DND-41 (cell line): ENCODE data around the gene TMEM150A.
A peak's percentile ranks its signal among the peaks of the same experiment; 100 is the strongest.

Experiments
- ATAC-seq: fragments of 200-7000 bp; cut with Tn5 transposase; 3 replicates; pipeline ENCODE4 v1.9.1; 2021; ENCODE audit warnings: low read depth; ENCODE audit not compliant: insufficient read depth
- DNase-seq: peaks from one replicate; pipeline ENCODE4 v3.0.0-alpha.2; 2020
- H2AFZ ChIP-seq: 2 replicates; pipeline ENCODE4 v1.6.0; 2012; ENCODE audit warnings: low read depth, low read length
- H3K27ac ChIP-seq: 2 replicates; pipeline ENCODE4 v1.5.1; 2012; ENCODE audit warnings: low read length, inconsistent platforms
- H3K27me3 ChIP-seq: fragments of 200-600 bp; sonication (generic); 2 replicates; pipeline ENCODE4 v1.6.0; 2012; ENCODE audit warnings: low read length, mild to moderate bottlenecking, inconsistent platforms; ENCODE audit not compliant: insufficient read depth, poor library complexity
- H3K36me3 ChIP-seq: 2 replicates; pipeline ENCODE4 v1.5.1; 2012; ENCODE audit warnings: low read length, inconsistent platforms; ENCODE audit not compliant: insufficient read depth
- H3K4me1 ChIP-seq: 2 replicates; pipeline ENCODE4 v1.5.1; 2012; ENCODE audit warnings: mild to moderate bottlenecking, low read length; ENCODE audit not compliant: insufficient read depth
- H3K4me2 ChIP-seq: 2 replicates; pipeline ENCODE4 v1.6.0; 2012; ENCODE audit warnings: mild to moderate bottlenecking, moderate library complexity, low read length, inconsistent platforms; ENCODE audit not compliant: insufficient read depth
- H3K4me3 ChIP-seq, 2 experiments: fragments of 200-600 bp in 1 of 2; shearing (Covaris generic) in 1 of 2; 2 replicates each; pipeline ENCODE4 v1.5.1; 2012 to 2016; ENCODE audit warnings: inconsistent platforms in 2 of 2, low read length in 2 of 2, mild to moderate bottlenecking in 2 of 2, low read depth in 1 of 2, moderate library complexity in 1 of 2
- H3K79me2 ChIP-seq: 2 replicates; pipeline ENCODE4 v1.6.0; 2012; ENCODE audit warnings: low read length, inconsistent platforms; ENCODE audit not compliant: insufficient read depth
- H3K9ac ChIP-seq: 2 replicates; pipeline ENCODE4 v1.6.0; 2012; ENCODE audit warnings: low read depth, mild to moderate bottlenecking, inconsistent platforms, low read length, moderate library complexity
- H3K9me3 ChIP-seq: 2 replicates; pipeline ENCODE4 v1.5.1; 2012; ENCODE audit warnings: low read length, moderate library complexity, mild to moderate bottlenecking, inconsistent platforms; ENCODE audit not compliant: insufficient read depth, severe bottlenecking
- H4K20me1 ChIP-seq: 2 replicates; pipeline ENCODE4 v1.6.0; 2012; ENCODE audit warnings: low read length; ENCODE audit not compliant: insufficient read depth
- EZH2 ChIP-seq: IDR thresholded peaks from 3 replicates; pipeline ENCODE4 v1.6.1; 2012; ENCODE audit warnings: borderline replicate concordance, low read depth, mild to moderate bottlenecking, moderate library complexity, low read length, inconsistent platforms; ENCODE audit not compliant: severe bottlenecking
- TF ChIP-seq, protein P1 (sequence below): IDR thresholded peaks from 2 replicates; pipeline ENCODE4 v1.5.1; 2012; ENCODE audit warnings: borderline replicate concordance, low read length, moderate library complexity, mild to moderate bottlenecking; ENCODE audit not compliant: poor library complexity, severe bottlenecking; ENCODE audit errors: extremely low read depth

Gene TMEM150A

DNA sequence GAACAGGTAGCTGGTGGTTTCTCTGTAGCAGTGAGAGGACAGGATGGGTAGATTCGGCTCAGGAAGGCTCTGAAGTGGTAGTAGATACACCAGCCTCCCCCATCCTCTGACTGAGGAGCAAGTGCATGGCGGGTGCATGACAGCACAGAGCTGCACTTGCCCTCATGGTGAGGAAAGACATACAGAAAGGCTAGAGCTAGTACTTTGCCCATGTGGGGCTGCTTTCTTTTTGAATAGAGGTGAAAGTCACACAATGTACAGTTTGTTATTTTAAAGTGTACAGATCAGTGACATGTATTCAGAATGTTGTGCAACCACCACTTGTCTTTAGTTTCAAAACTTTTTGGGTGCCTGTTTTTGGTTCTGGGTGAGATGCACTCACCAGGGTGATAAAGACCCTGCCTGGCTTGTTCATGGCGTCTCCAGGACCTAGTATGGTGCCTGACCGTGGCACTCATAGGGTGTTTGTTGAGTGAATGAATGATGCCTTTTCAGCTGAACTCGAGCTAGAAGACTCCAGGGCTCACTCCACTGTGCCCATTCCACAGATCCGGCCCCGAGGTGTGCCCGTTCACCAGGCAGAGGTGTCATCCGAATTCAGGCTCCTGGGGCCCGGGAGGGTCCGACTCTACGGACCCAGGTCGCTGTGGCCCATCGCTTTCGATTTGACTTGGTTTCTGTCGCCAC lies 18.7 kb downstream of the TMEM150A start:
- peak overlapping the region; percentile 75 for H3K9ac ChIP-seq
- peak overlapping the region; percentile 89 for H2AFZ ChIP-seq
- DNase-seq: no peak
- H3K4me3 ChIP-seq: peak overlapping the region; percentile 28 to 80; a peak in 3 of 4 replicates
- H3K27me3 ChIP-seq: peaks cover 11% of the 10 kb centered on the region
- H3K4me2 ChIP-seq: peak overlapping the region; percentile 86
- peaks cover 10% of the 10 kb centered on the region; the same call in 1 of the 2 replicates for H3K79me2 ChIP-seq
- no peaks in the 10 kb centered on the region for H4K20me1 ChIP-seq
- no peaks in the 10 kb centered on the region for H3K36me3 ChIP-seq
- H3K9me3 ChIP-seq: no peaks in the 10 kb centered on the region
- no peak for TF ChIP-seq EZH2
- TF ChIP-seq, protein P1, sequence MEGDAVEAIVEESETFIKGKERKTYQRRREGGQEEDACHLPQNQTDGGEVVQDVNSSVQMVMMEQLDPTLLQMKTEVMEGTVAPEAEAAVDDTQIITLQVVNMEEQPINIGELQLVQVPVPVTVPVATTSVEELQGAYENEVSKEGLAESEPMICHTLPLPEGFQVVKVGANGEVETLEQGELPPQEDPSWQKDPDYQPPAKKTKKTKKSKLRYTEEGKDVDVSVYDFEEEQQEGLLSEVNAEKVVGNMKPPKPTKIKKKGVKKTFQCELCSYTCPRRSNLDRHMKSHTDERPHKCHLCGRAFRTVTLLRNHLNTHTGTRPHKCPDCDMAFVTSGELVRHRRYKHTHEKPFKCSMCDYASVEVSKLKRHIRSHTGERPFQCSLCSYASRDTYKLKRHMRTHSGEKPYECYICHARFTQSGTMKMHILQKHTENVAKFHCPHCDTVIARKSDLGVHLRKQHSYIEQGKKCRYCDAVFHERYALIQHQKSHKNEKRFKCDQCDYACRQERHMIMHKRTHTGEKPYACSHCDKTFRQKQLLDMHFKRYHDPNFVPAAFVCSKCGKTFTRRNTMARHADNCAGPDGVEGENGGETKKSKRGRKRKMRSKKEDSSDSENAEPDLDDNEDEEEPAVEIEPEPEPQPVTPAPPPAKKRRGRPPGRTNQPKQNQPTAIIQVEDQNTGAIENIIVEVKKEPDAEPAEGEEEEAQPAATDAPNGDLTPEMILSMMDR: no peak
- peak overlapping the region; percentile 62 for H3K27ac ChIP-seq
- H3K4me1 ChIP-seq: peaks cover 29% of the 10 kb centered on the region
- ATAC-seq: peak; percentile 15; the same call in 2 of the 3 replicates

DNA sequence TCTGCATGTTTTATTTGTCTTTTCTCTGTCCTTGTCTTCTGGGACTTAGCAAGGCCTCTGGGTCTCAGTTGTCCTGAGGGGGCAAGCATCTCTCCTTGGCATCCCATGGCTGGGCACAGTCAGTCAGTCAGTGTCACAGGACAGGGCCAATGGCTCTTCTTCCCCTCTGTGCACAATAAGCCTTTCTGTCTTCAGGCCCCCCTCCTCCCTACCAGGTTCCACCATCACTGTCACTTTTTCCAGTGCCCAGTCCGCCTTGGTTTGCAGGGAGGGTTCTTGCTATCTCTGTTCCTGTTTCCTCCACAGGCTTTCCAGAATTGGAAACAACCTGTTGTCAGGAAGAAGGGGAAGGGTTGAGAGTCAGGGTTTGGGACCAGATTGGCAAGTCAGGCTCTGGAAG lies 20.0 kb downstream of the TMEM150A start:
- peaks cover 24% of the 10 kb centered on the region for H3K4me1 ChIP-seq
- no peak overlapping the region for H3K4me3 ChIP-seq
- ATAC-seq (no peak), DNase-seq (no peak)
- 0 out of 2 replicates have a peak overlapping the region, but pooled peaks have one; percentile 2 for H2AFZ ChIP-seq
- peaks cover 10% of the 10 kb centered on the region; the same call in 1 of the 2 replicates for H3K79me2 ChIP-seq
- no peak overlapping the region for H3K27ac ChIP-seq
- peaks cover 22% of the 10 kb centered on the region for H3K27me3 ChIP-seq
- H4K20me1 ChIP-seq: no peaks in the 10 kb centered on the region
- H3K9ac ChIP-seq: no peak overlapping the region
- H3K9me3 ChIP-seq: no peaks in the 10 kb centered on the region
- no peak overlapping the region for H3K4me2 ChIP-seq
- no peaks in the 10 kb centered on the region for H3K36me3 ChIP-seq
- TF ChIP-seq, protein P1: no peak
- no peak for TF ChIP-seq EZH2

DNA sequence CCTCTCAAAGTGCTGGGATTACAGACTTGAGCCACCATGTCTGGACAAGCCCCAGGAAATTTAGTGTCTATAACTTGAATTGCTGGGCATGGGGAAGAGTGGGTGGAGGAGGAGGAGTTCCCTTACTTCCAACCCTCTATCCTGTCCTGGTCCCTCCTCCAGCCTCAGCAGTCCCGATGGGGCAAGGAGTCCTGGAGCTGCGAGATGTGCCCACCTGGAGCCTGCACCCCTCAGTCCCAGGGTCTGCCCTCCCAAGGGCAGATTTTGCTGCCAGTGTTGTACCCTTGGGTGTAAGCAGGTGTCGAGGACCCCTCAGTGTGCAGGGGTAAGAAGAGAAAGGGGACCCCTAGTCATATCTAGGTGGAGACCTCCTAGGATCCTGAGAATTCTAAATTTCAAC lies 22.3 kb downstream of the TMEM150A start:
- Histone ChIP-seq H3K4me3 (no peak overlapping the region), H4K20me1 (no peaks in the 10 kb centered on the region), H2AFZ (no peak overlapping the region), H3K4me2 (no peak overlapping the region), H3K9me3 (no peaks in the 10 kb centered on the region), H3K9ac (no peak overlapping the region), H3K36me3 (no peaks in the 10 kb centered on the region), H3K27me3 (peaks cover 24% of the 10 kb centered on the region), H3K27ac (no peak overlapping the region), H3K4me1 (peaks cover 16% of the 10 kb centered on the region), H3K79me2 (peaks cover 5% of the 10 kb centered on the region; the same call in 1 of the 2 replicates)
- TF ChIP-seq, protein P1: no peak
- no peak for TF ChIP-seq EZH2
- no peak for ATAC-seq
- no peak for DNase-seq
